K562 (cell line): ENCODE results near the gene OARD1.
A peak's percentile ranks its signal among the peaks of the same experiment; 100 is the strongest.

Experiments
- BHLHE40 ChIP-seq: IDR thresholded peaks from 2 replicates; pipeline ENCODE4 v1.6.1; 2011; ENCODE audit warnings: low read length, improper control_type of control experiment
- BRCA1 ChIP-seq, 2 experiments: fragments of 450-650 bp in 1 of 2; sonication (generic) in 1 of 2; formaldehyde crosslinking in 1 of 2; IDR thresholded peaks; 2 replicates each; pipeline versions ENCODE4 v1.5.0 to v1.6.1; 2017 to 2020; ENCODE audit warnings: mild to moderate bottlenecking in 1 of 2, missing genetic modification reagents in 1 of 2
- CTCF ChIP-seq, 3 experiments: IDR thresholded peaks in 2 of 3; conservative IDR thresholded peaks in 1 of 3; 2 replicates each; pipeline ENCODE4 v1.5.1; 2011 to 2012; ENCODE audit warnings: low read length in 3 of 3, mild to moderate bottlenecking in 3 of 3, control low read depth in 2 of 3, improper control_type of control experiment in 1 of 3, inconsistent platforms in 1 of 3, low read depth in 1 of 3, mixed read lengths in 1 of 3, moderate library complexity in 1 of 3; ENCODE audit not compliant: insufficient read depth in 2 of 3
- FOS ChIP-seq: IDR thresholded peaks from 3 replicates; pipeline ENCODE4 v1.6.1; 2011; ENCODE audit not compliant: insufficient read length; ENCODE audit errors: extremely low read depth
- FOXM1 ChIP-seq, 2 experiments: fragments of 450-650 bp in 1 of 2; sonication (generic) in 1 of 2; formaldehyde crosslinking in 1 of 2; IDR thresholded peaks; 2 replicates each; pipeline versions ENCODE4 v1.6.1 to v1.9.0; 2017 to 2022; ENCODE audit warnings: low read depth in 2 of 2, mild to moderate bottlenecking in 2 of 2, missing genetic modification reagents in 1 of 2, moderate library complexity in 1 of 2
- HSF4 ChIP-seq: fragments of 250-450 bp; sonication (Bioruptor Pico); IDR thresholded peaks from 2 replicates; pipeline ENCODE4 v2.1.2; 2022; ENCODE audit warnings: mild to moderate bottlenecking, moderate library complexity, borderline replicate concordance
- PCBP2 ChIP-seq: fragments of 200-400 bp; formaldehyde crosslinking; IDR thresholded peaks from 2 replicates; pipeline ENCODE4 v1.6.1; 2018; ENCODE audit warnings: low read length, low read depth, mild to moderate bottlenecking, moderate library complexity; ENCODE audit not compliant: poor library complexity, severe bottlenecking
- PHF20 ChIP-seq: fragments of 450-650 bp; IDR thresholded peaks from 2 replicates; pipeline ENCODE4 v1.6.1; 2018; ENCODE audit not compliant: partially characterized antibody
- PKNOX1 ChIP-seq: fragments of 450-650 bp; IDR thresholded peaks from 2 replicates; pipeline ENCODE4 v1.6.1; 2016
- POLR2AphosphoS2 ChIP-seq: IDR thresholded peaks from 2 replicates; pipeline ENCODE4 v1.6.1; 2012; ENCODE audit warnings: low read length, improper control_type of control experiment
- POLR2AphosphoS5 ChIP-seq: IDR thresholded peaks from 2 replicates; pipeline ENCODE4 v1.6.1; 2011; ENCODE audit warnings: mild to moderate bottlenecking, low read depth, low read length, moderate library complexity; ENCODE audit not compliant: control insufficient read depth, insufficient read depth
- ZNF174 ChIP-seq: fragments of 250-450 bp; sonication (Bioruptor Pico); IDR thresholded peaks from 2 replicates; pipeline ENCODE4 v1.4.0; 2020; ENCODE audit warnings: mild to moderate bottlenecking
- ZNF408 ChIP-seq: fragments of 250-450 bp; sonication (Bioruptor Pico); IDR thresholded peaks from 2 replicates; pipeline ENCODE4 v1.4.0; 2020; ENCODE audit warnings: low read depth, mild to moderate bottlenecking, moderate library complexity

DNA sequence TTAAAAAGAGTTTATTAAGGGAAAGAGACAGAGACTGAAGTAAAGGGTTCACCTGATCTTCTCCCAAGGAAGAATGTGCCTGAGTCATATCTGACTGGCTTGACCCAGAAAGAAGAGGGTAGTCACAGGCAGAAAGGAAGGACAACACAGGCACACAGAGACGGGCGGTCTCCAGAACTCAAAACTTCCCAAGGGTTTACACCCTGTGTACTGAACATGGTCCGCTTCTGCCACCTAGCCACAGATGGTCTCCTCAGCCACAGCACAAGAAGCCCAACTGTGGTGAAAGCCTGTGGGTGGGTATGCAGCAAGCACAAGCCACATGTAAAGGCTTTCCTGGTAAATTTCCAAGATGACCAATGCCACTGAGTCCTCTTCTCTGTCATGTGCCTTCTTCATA lies 50.3 kb downstream of the OARD1 start:
- TF ChIP-seq PKNOX1 (no peak), CTCF (IDR thresholded peaks at IDR 0.05 in 2 of 3, conservative IDR thresholded peaks at IDR 0.05 in 1 of 3; ENCODE audit: insufficient read depth in 2 of 3, low read depth in 1 of 3, low read length in 3 of 3) (peak; percentile 22 to 57 (median 34); a peak in 3 of 6 replicates), POLR2AphosphoS2 (no peak), HSF4 (CRISPR knock-in tag) (no peak), ZNF408 (CRISPR knock-in tag) (no peak), FOXM1 (IDR thresholded peaks at IDR 0.05; ENCODE audit: low read depth) (no peak), FOXM1 (CRISPR knock-in tag; IDR thresholded peaks at IDR 0.05; ENCODE audit: low read depth) (no peak), BHLHE40 (no peak), PCBP2 (no peak), POLR2AphosphoS5 (no peak), FOS (no peak), ZNF174 (no peak), BRCA1 (IDR thresholded peaks at IDR 0.05) (no peak), BRCA1 (CRISPR knock-in tag; IDR thresholded peaks at IDR 0.05) (no peak), PHF20 (no peak)
